Epithelial cell of prostate (primary cell): ENCODE measurements around the gene AGPAT3.
"Not testable (repeated sequence)": the region's sequence is repeated elsewhere in the genome, so short reads cannot be mapped to it uniquely, and the experiment has no call there.

Source experiments
- DNase-seq: peaks from one replicate; pipeline ENCODE4 v3.0.0-alpha.2; 2011; ENCODE audit warnings: low read depth, low spot score
- H3K27ac ChIP-seq: fragments of 450-650 bp; 2 replicates; pipeline ENCODE4 v1.5.1; 2017; ENCODE audit warnings: mild to moderate bottlenecking

Gene AGPAT3

DNA sequence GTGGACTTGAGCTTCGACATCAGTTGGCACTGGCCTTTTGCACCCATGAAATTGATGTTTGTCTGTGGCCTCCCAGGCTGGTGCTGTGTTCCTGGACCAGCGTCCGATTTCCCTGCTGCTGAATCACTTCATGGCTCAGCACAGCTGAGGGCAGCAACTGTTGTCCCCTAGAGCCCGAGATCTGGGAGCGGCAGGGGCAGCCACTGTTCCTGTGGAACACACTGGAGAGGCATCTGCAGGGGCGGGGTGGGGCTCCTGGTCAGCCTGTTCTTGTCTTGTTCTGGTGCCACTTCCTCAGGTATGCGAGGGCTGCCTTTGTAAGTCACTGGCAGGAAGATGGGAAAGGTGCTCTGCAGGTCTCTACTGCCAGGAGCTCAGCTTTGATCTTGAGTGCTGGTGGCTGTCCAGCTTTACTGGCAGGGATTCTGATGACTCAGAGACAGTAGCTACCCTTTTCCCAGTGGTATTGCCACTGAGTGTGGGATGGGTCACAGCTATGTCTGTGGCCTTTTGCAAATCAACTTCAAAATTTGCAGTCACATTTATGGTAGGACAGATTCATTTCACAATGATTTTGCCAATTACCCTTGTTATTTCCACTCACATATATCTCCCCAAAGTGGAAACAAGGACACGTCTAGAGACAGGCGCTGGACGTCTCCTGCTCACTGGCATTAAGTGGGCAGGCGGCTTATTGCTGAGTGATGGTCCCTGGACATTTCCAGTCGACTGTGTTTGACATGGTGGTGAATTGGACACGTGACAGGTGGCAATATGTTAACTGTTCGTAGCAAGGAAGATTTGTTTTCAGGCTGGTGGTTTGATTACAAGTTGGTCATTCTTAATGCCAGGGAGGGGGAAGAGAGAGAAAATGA, 15.3 kb downstream of the AGPAT3 start:
- H3K27ac ChIP-seq, result peak overlapping the region; percentile 18
- no peak for DNase-seq

DNA sequence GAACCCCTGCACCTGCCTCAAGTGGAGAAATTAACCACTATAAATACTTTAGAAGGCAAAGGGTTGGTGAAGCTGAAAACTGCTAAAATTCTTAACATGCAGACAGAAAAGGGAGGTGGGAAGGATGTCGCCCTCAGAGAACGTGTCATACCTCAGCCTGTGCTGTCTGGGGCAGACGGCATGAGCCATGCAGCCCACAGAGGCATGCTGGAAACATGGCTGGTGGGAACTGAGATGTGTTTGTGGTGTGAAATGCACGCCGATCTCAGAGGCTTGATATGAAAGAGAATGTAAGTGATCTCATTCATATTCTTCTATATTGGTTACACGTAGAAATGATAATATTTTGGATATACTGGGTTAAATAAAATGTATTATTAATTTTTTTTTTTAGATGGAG, 16.3 kb downstream of the AGPAT3 start:
- DNase-seq, result no peak
- no peak overlapping the region for H3K27ac ChIP-seq

DNA sequence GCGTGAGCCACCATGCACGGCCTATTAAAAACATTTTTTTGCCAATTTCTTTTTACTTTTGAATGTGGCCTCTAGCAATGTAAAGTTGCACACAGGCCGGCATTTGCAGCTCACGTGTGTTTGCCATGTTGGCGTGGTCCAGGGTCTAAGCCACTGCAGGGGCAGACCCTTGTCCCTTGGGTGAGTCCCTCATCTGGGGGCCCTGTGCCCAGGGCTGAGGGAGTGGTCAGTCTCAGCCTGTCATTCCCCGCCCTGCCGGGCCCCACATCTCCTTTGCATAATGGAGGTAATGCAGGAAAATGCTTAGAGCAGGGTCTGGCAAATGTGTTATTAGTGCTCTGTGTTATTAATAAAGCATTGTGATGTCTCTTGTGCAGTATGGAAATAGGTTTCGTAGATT, 16.9 kb downstream of the AGPAT3 start:
- H3K27ac ChIP-seq, result no peak overlapping the region
- DNase-seq, result no peak

DNA sequence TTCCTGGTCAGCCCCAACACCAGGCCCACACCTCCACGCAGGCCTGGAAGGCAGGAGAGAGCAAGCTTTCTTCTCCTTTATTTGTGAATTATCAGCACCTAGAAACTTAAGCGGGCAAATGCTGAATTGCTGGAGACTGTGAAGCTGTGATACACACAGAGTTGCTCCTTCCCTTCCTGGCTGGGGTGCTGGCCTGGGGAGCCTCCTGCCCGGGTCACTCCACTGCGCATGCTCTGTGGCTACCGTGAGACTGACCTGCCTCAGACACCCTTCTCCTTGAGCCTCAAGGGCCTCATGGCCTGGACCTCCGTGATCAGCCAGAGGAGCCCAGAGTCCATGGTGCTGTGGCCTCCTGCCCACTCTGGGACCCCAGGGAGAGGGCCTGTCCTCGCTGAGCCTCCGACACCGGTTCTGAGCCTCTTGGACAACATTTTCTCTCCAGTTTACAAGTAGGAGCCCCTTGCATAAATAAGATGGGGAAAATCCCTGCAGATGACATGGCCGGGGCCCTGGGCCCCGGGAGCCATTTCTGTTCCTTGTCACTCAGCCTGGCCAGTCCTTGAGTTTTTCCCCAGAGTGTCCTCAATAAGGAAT, 18.0 kb downstream of the AGPAT3 start:
- no peak overlapping the region for H3K27ac ChIP-seq
- no peak for DNase-seq

DNA sequence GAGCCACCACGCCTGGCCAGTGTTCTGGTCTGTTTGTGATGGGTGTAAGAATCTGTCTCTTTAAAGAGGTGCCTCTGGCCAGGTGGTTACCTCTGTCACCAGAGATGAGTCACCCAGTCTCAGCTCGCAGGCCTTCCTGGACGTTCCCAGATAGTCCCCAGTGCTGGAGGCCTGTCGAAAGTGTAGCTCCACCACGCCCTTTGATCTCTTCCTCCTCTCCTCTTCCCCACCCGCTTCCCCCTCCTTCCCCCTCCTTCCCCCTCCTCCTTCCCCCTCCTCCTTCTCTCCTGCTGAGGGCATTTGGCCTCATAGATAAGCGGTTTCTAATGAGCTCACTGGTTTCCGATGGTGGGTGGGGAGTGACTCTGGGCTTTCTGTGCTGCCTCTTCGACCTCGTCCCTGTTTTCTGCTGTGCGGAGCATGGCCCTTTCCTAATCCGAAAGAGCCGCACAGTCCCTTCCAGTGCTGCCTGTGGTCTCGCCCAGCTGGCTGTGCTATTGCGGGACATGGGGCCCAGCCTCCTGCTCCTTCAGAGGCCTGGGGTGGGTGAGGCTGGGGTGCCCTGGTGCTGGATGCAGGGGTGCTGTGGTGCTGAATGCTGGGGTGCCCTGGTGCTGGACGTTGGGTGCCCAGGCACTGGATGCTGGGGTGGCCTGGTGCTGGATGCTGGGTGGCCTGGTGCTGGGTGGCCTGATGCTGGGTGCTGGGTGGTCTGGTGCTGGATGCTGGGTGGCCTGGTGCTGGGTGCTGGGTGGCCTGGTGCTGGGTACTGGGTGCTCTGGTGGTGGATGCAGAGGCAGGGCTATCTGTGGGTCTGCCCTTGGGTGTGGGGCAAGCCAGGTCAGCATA, 19.2 kb downstream of the AGPAT3 start:
- DNase-seq, result no peak
- H3K27ac ChIP-seq, result peak overlapping the region; percentile 21

DNA sequence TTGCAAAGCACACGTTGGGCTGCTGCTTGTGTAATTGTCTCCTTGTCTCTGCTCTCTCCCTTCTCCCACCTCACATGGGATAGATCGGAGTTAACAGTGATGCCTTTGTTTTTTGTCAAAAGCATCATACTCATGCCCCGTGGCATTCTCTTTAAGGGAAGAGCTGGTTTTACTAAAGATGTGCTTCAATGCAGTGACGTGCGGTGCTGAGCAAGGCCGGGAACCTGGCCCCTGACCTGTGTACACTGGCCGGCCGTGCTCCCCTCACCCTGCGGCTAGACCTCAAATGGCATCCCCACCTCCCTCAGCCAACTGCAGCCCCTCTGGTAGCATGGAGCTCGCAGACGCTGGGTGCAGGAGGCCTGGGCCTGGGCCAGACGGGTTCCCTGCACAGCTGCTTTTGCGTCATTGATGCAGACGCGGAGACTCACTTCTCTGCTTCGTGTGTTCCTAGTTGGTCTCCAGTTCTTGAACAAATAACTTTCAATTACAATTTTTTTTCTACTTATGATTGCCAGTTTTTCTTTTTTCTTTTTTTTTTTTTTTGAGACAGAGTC, 19.9 kb downstream of the AGPAT3 start:
- no peak overlapping the region for H3K27ac ChIP-seq
- no peak for DNase-seq

DNA sequence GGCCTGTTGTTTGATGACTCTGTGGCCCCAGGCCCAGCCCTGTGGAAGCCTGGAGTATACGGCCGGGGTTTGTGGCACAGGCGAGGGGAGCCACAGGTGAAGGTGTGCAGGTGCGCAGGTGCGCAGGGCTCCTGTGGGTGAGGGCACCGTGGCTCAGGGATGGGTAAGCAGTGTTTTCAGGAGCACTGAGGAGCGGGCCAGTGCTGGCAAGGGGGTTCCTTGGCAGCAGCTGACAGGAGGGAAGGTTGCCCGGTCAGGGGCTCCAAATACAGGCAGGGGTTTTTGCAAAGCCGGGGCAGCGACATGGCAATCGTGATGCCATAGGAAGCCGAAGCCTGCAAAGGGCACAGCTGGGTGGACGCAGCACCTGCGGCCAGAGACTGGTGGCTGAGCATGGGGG, 20.7 kb downstream of the AGPAT3 start:
- no peak for DNase-seq
- no peak overlapping the region for H3K27ac ChIP-seq

DNA sequence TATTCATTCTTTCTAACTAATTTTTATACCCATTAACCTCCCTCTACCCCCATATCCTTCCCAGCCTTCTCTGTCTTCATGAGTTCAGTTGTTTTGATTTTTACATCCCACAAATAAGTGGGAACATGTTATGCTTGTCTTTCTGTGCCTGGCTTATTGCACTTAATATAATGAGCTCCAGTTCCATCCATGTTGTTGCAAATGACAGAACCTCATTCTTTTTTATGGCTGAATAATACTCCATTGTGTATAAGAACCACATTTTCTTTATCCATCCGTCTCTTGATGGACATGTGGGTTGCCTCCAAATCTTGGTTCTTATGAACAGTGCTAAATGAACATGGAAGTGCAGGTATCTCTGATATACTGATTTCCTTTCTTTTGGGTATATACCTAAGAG, 21.5 kb downstream of the AGPAT3 start:
- H3K27ac ChIP-seq, result no peak overlapping the region
- no peak for DNase-seq

DNA sequence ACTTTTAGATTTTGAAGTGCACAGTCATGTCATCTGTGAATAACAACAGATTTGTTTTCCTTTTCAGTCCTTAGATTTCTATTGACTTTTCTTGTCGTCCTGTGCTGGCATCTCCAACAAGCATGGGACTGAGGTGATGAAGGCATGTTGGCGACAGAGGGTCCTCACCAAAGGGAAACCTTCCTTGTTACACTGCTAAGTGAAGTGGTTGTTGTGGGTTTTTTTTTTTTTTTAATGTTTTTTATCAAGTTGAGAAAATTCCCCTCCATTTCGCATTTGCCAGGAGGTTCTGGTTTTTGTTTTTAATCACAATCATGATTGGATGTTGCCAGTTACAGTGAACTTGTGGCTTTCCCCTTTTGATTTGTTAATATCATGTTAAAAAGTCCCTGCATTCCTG, 24.0 kb downstream of the AGPAT3 start:
- no peak overlapping the region for H3K27ac ChIP-seq
- DNase-seq, result no peak

DNA sequence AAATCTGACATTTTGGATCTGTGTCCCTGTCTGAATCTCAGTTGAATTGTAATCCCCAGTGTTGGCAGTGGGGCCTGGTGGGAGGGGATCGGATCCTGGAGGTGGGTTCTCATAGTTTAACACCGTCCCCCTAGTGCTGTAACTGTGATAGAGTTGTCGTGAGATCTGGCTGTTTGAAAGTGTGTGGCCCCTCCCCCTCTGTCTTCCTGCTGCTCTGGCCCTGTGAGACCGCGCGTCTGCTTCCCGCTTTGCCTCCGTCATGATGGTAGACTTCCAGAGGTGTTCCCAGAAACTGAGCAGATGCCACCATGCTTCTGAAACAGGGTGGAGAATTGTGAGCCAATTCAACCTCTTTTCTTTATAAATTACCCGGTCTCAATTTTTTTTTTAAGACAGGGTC, 25.0 kb downstream of the AGPAT3 start:
- no peak for DNase-seq
- H3K27ac ChIP-seq, result no peak overlapping the region

DNA sequence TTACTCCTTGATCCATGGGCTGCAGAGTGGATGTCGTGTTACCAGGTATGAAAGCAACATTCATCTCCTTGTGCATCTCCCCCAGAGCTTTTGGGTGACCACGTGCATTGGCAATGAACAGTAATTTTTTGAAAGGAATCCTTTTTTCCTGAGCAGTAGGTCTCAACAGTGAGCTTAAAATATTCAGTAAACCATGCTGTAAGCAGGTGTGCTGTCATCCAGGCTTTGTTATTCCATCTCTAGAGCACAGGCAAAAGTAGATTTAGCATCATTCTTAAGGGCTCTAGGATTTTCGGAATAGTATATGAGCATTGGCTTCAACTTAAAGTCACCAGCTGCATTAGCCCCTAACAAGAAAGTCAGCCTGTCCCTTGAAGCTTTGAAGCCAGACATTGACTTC, 27.3 kb downstream of the AGPAT3 start:
- no peak overlapping the region for H3K27ac ChIP-seq
- DNase-seq, result no peak

DNA sequence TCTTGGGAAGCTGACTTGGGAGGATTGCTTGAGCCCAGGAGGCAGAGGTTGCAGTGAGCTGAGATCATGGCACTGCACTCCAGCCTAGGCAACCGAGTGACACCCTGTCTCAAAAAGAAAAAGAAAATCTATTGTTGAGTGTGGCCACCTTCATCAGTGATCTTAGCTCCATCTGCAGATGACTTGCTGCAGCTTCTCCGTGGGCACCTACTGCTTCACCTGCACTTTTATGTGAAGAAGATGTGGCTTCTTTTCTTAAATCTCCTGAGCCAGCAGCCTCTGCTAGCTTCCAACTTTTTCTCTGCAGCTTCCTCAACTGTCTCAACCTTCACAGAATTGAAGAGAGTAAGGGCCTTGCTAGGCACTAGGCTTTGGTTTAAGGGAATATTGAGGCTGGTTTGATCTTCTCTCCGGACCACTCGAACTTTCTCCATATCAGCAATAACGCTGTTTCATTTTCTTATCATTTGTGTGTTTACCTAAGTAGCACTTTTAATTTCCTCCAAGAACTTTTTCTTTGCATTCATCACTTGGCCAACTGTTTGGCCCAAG, 28.0 kb downstream of the AGPAT3 start:
- H3K27ac ChIP-seq, result no peak overlapping the region
- DNase-seq, result no peak

DNA sequence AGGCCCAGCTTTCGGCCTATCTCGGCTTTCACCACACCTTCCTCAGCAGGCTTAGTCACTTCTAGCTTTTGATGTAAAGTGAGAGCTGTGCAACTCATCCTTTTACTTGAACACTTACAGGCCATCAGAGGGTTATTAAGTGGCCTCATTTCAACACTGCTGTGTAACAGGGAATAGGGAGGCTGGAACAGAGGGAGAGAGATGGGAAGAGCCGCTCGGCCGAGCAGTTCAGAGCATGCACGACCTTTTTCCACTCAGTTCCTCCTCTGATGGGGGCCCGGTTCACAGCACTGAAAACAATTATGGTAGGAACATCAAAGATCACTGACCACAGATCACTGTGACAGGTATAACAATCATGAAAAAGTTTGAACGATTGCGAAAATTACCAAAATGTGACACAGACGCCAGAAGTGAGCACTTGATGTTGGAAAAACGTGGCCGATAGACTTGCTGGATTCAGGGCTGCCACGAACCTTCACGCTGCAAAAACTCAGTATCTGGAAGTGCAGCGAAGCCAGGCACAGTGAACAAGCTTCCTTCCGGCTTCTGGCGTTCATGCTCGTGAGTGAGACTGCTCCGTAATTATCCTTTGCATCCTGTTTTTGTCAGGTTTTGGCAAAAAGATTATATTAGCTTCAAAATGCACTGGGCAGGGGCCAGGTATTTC, 28.6 kb downstream of the AGPAT3 start:
- no peak for DNase-seq
- H3K27ac ChIP-seq, result no peak overlapping the region

DNA sequence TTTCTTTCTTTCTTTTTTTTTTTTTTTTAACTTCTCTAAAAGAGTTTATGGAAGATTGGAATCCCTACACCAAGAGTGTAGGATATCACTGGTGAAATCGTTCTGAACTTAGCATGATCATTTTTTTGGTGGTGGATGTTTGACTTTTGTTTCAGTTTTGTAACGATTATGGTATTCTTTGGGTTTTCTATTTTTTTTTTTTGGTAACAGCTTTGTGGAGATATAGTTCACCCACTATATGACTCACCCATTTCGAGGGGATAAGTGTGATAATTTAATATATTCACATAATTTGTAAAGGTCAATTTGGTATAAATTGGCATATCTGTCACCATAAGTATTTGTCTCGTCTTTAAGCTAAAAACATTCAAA, 29.2 kb downstream of the AGPAT3 start:
- no peak overlapping the region for H3K27ac ChIP-seq
- no peak for DNase-seq

DNA sequence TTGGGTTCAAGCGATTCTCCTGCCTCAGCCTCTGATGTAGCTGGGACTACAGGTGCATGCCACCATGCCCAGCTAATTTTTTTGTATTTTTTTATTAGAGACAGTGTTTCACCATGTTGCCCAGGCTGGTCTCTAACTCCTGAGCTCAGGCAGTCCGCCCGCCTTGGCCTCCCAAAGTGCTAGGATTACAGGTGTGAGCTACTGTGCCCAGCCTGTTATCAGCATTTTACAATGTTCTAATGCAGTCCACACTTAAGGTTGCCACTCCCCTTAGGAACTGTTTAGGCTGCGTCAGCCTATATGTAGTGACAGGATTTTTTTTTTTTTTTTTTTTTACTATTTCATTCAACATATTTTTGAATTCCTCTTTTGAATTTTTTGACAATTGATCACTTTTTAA, 30.2 kb downstream of the AGPAT3 start:
- DNase-seq, result no peak
- no peak overlapping the region for H3K27ac ChIP-seq

DNA sequence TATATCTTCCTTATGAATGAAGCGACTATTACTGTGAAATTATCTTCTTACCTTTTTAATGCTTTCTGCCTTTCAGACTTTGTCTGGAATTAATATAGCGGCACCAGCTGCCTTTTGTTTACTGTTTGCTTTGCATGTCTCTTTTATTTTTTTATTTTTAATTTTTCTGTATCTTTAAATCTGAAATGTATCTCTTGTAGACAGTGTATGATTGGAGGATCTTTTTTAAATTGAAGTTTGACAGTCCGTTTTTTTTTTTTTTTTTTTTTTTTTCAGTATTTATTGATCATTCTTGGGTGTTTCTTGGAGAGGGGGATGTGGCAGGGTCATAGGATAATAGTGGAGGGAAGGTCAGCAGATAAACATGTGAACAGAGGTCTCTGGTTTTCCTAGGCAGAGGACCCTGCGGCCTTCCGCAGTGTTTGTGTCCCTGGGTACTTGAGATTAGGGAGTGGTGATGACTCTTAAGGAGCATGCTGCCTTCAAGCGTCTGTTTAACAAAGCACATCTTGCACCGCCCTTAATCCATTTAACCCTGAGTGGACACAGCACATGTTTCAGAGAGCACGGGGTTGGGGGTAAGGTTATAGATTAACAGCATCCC, 31.8 kb downstream of the AGPAT3 start:
- not testable (repeated sequence) for H3K27ac ChIP-seq, DNase-seq

DNA sequence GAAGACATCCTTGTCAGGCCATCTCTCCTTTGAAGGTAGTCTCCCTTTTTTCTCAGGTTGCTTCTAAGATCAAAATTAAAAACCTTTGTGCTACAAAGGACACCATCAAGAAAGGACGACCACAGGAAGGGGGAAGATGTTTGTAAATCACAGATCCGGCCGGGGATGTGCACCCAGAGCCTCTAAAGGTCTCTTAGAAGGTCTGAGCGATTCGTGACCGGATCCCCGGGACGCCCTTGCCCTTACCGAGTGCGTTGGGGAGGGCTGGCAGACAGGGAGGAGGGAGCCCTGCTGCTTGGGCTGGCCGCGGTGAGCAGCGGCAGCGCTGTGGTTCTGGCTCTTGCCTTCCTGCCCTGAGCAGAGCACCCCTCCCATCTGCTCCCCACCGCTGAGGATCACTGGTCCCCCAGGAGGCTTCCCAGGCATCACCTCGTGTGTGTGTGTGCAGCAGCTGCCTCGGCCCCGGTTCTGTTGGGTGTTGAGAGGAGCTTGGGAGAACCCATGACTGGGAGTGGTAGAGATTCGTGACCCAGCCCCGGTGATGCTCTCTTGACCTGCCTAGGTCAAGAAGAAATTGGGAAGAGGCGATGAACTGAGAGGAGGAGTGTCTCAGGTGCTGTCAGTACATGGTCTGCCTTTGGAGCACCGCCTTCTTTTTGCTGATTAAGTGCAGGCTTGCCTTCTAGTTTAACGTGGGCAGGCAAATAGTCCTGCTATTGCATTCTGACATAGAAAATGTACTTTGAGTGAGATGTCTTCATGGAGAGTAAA, 34.5 kb downstream of the AGPAT3 start:
- H3K27ac ChIP-seq, result no peak overlapping the region

DNA sequence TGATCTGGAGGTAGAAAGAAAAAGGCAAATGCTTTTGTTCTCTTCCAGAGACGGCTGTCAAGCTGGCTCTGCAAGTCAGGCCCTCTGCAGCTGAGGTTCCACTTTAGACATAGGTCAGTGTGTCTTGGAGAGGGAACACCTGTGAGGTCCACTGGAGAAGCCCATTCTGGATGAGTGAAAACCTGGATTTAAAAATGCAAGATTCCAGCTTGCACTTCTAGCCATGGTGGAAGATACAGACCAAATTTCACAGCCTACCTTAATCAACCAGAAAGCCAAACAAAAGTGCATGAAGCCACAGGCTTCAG, 35.0 kb downstream of the AGPAT3 start:
- no peak overlapping the region for H3K27ac ChIP-seq
- DNase-seq, result no peak

More for the DNA sequence above, 34.5 kb downstream of the AGPAT3 start:
- DNase-seq, result no peak

DNA sequence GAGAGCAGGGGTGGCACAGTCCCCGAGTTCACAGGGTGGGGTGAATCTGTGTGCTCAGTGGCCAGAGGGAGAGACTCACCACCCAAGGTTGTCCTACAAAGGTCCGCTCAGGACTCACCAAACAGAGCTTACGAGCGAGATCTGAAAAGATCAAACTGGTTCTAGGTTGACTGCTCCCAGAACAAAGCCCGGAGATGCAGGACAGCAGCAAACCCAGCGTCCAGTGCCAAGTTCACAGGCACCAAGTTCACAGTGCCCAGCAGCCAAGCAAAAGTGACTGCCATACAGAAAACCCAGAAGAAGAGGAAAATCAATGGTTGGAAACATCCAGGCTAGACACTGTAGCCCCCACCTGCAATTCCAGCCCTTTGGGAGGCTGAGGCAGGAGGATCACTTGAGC, 35.7 kb downstream of the AGPAT3 start:
- no peak overlapping the region for H3K27ac ChIP-seq
- no peak for DNase-seq
